H1 (cell line): Measurements from ENCODE around the gene DYNC1H1. TPM values are rescaled to one million over a fixed set of nuclear protein-coding genes. Genes with fewer than 3 reads are reported as not detected.

ENCODE experiments used
- CBX5 ChIP-seq: fragments of 300-800, 300-1000 bp; sonication (generic); IDR thresholded peaks from 2 replicates; pipeline ENCODE4 v1.7.1; 2016; ENCODE audit warnings: antibody characterized with exemption, low read length, low read depth
- CEBPB ChIP-seq: IDR thresholded peaks from 2 replicates; pipeline ENCODE4 v1.6.1; 2012; ENCODE audit warnings: low read depth, low read length
- CHD1 ChIP-seq: IDR thresholded peaks from 2 replicates; pipeline ENCODE4 v1.6.1; 2012; ENCODE audit warnings: low read depth, low read length, improper control_type of control experiment
- POLR2A ChIP-seq, 2 experiments: IDR thresholded peaks; 1 replicate in 1 of 2; 2 replicates in 1 of 2; pipeline ENCODE4 v1.6.1; 2011; ENCODE audit warnings: low read depth in 2 of 2, low read length in 2 of 2, mild to moderate bottlenecking in 2 of 2; ENCODE audit errors: control extremely low read depth in 1 of 2
- POU5F1 ChIP-seq: IDR thresholded peaks from 2 replicates; pipeline ENCODE4 v1.6.1; 2011; ENCODE audit warnings: low read depth, mild to moderate bottlenecking, low read length, moderate library complexity
- RBBP5 ChIP-seq: IDR thresholded peaks from 2 replicates; pipeline ENCODE4 v1.7.1; 2012; ENCODE audit warnings: low read depth, mild to moderate bottlenecking, inconsistent platforms, low read length, moderate library complexity, borderline replicate concordance
- polyA plus RNA-seq, 7 experiments: library from polyadenylated mRNA; depleted of rRNA in 3 of 7; stranded (reverse) in 5 of 7; unstranded in 2 of 7; fragments of >200 nt in 5 of 7; fragments of 200-250 nt in 2 of 7; gene quantifications; 1 replicate in 5 of 7; 2 replicates in 1 of 7; 4 replicates in 1 of 7; pipeline versions ENCODE4 v1.2.1 to v1.2.3, GENCODE V29; 2011 to 2013; ENCODE audit warnings: missing spikeins in 2 of 7, mixed read lengths in 2 of 7
- total RNA-seq: library from RNA; stranded (reverse); fragmentation: NEBNext Ultra II Directional; extraction: Animal tissue kit (Norgen Biotek cat#: 25700); gene quantifications from 2 replicates; pipeline ENCODE4 v1.2.1, GENCODE V29; 2021
- TF ChIP-seq, protein P1 (sequence below), 3 experiments: IDR thresholded peaks; 1 replicate in 2 of 3; 2 replicates in 1 of 3; pipeline versions ENCODE4 v1.5.1 to v1.6.1; 2011; ENCODE audit warnings: low read length in 3 of 3, mild to moderate bottlenecking in 3 of 3, inconsistent platforms in 2 of 3, low read depth in 1 of 3, moderate library complexity in 1 of 3; ENCODE audit not compliant: insufficient read depth in 1 of 3; ENCODE audit errors: control extremely low read depth in 1 of 3

DYNC1H1 gene
- total and polyA plus RNA-seq, 2 of the 8 experiments (the other 6 are each of a cell fraction or from before 2014, with no cell fraction given), result 238 to 387 TPM

- TF ChIP-seq, protein P1, sequence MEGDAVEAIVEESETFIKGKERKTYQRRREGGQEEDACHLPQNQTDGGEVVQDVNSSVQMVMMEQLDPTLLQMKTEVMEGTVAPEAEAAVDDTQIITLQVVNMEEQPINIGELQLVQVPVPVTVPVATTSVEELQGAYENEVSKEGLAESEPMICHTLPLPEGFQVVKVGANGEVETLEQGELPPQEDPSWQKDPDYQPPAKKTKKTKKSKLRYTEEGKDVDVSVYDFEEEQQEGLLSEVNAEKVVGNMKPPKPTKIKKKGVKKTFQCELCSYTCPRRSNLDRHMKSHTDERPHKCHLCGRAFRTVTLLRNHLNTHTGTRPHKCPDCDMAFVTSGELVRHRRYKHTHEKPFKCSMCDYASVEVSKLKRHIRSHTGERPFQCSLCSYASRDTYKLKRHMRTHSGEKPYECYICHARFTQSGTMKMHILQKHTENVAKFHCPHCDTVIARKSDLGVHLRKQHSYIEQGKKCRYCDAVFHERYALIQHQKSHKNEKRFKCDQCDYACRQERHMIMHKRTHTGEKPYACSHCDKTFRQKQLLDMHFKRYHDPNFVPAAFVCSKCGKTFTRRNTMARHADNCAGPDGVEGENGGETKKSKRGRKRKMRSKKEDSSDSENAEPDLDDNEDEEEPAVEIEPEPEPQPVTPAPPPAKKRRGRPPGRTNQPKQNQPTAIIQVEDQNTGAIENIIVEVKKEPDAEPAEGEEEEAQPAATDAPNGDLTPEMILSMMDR (IDR thresholded peaks at IDR 0.05; ENCODE audit: control extremely low read depth in 1 of 3, insufficient read depth in 1 of 3, low read depth in 1 of 3, low read length in 3 of 3), result no peak
- TF ChIP-seq POU5F1 (no peak), POLR2A (IDR thresholded peaks at IDR 0.05; ENCODE audit: control extremely low read depth in 1 of 2, low read depth in 2 of 2, low read length in 2 of 2) (no peak), CBX5 (no peak), CHD1 (no peak), RBBP5 (no peak), CEBPB (no peak)
- TF ChIP-seq, all 59 proteins: peak for 0
Measured at GRCh38 chr14:101986953-101987352, 22.6 kb downstream of the DYNC1H1 start (continued).
